ENCODE measurements around the gene NMNAT1. TPM values are rescaled to one million over a fixed set of nuclear protein-coding genes. Genes with fewer than 3 reads are reported as not detected.
"Not testable (repeated sequence)": the region's sequence is repeated elsewhere in the genome, so short reads cannot be mapped to it uniquely, and the experiment has no call there.

NMNAT1 gene
- total RNA-seq, 1 donor from 2014 or later = 7.0 TPM

GRCh38 chr1:10014016-10014415, 70.7 kb downstream of the NMNAT1 start:
- no peak overlapping the region for H3K27ac Mint-ChIP-seq (ENCODE audit: unreplicated experiment)
- peaks cover 6% of the 10 kb centered on the region for H3K4me1 Mint-ChIP-seq (ENCODE audit: low read depth, unreplicated experiment)
- no peaks in the 10 kb centered on the region for H3K9me3 Mint-ChIP-seq (ENCODE audit: unreplicated experiment)
- no peaks in the 10 kb centered on the region for H3K36me3 Mint-ChIP-seq (ENCODE audit: unreplicated experiment)
- no peak overlapping the region for H3K4me3 Mint-ChIP-seq (ENCODE audit: unreplicated experiment)
- no peak for TF ChIP-seq CTCF (IDR thresholded peaks at IDR 0.05; ENCODE audit: partially characterized antibody, unreplicated experiment)
- no peaks in the 10 kb centered on the region for H3K27me3 Mint-ChIP-seq (ENCODE audit: unreplicated experiment)
- DNase-seq = no peak

- H3K36me3 Mint-ChIP-seq (ENCODE audit: unreplicated experiment) = no peaks in the 10 kb centered on the region
- no peak for DNase-seq
- no peak overlapping the region for H3K4me3 Mint-ChIP-seq (ENCODE audit: unreplicated experiment)
- no peak overlapping the region for H3K27ac Mint-ChIP-seq (ENCODE audit: unreplicated experiment)
- H3K27me3 Mint-ChIP-seq (ENCODE audit: unreplicated experiment) = no peaks in the 10 kb centered on the region
- H3K4me1 Mint-ChIP-seq (ENCODE audit: low read depth, unreplicated experiment) = peaks cover 6% of the 10 kb centered on the region
- no peaks in the 10 kb centered on the region for H3K9me3 Mint-ChIP-seq (ENCODE audit: unreplicated experiment)
- no peak for TF ChIP-seq CTCF (IDR thresholded peaks at IDR 0.05; ENCODE audit: partially characterized antibody, unreplicated experiment)
Observed at GRCh38 chr1:10019561-10019960, 76.3 kb downstream of the NMNAT1 start.

GRCh38 chr1:10020086-10020485, 76.8 kb downstream of the NMNAT1 start:
- Mint-ChIP-seq H3K4me3 (ENCODE audit: unreplicated experiment) (no peak overlapping the region), H3K27ac (ENCODE audit: unreplicated experiment) (no peak overlapping the region), H3K4me1 (ENCODE audit: low read depth, unreplicated experiment) (peaks cover 6% of the 10 kb centered on the region), H3K36me3 (ENCODE audit: unreplicated experiment) (no peaks in the 10 kb centered on the region), H3K9me3 (ENCODE audit: unreplicated experiment) (no peaks in the 10 kb centered on the region), H3K27me3 (ENCODE audit: unreplicated experiment) (no peaks in the 10 kb centered on the region)
- TF ChIP-seq CTCF (IDR thresholded peaks at IDR 0.05; ENCODE audit: partially characterized antibody, unreplicated experiment) = no peak
- no peak for DNase-seq

GRCh38 chr1:10020678-10021077, 77.4 kb downstream of the NMNAT1 start:
- H3K27ac Mint-ChIP-seq (ENCODE audit: unreplicated experiment); H3K4me3 Mint-ChIP-seq (ENCODE audit: unreplicated experiment): not testable (repeated sequence)

GRCh38 chr1:10021992-10022391, 78.7 kb downstream of the NMNAT1 start:
- DNase-seq; H3K27ac Mint-ChIP-seq (ENCODE audit: unreplicated experiment); H3K36me3 Mint-ChIP-seq (ENCODE audit: unreplicated experiment); H3K27me3 Mint-ChIP-seq (ENCODE audit: unreplicated experiment); H3K9me3 Mint-ChIP-seq (ENCODE audit: unreplicated experiment); H3K4me3 Mint-ChIP-seq (ENCODE audit: unreplicated experiment); H3K4me1 Mint-ChIP-seq (ENCODE audit: low read depth, unreplicated experiment): not testable (repeated sequence)

More at GRCh38 chr1:10020678-10021077, 77.4 kb downstream of the NMNAT1 start:
- H3K27me3 Mint-ChIP-seq (ENCODE audit: unreplicated experiment); H3K9me3 Mint-ChIP-seq (ENCODE audit: unreplicated experiment); H3K36me3 Mint-ChIP-seq (ENCODE audit: unreplicated experiment); H3K4me1 Mint-ChIP-seq (ENCODE audit: low read depth, unreplicated experiment); DNase-seq: not testable (repeated sequence)

GRCh38 chr1:10022656-10023055, 79.4 kb downstream of the NMNAT1 start:
- H3K27me3 Mint-ChIP-seq (ENCODE audit: unreplicated experiment) = no peaks in the 10 kb centered on the region
- H3K9me3 Mint-ChIP-seq (ENCODE audit: unreplicated experiment) = no peaks in the 10 kb centered on the region
- no peak for DNase-seq
- H3K27ac Mint-ChIP-seq (ENCODE audit: unreplicated experiment) = no peak overlapping the region
- H3K36me3 Mint-ChIP-seq (ENCODE audit: unreplicated experiment) = no peaks in the 10 kb centered on the region
- no peak for TF ChIP-seq CTCF (IDR thresholded peaks at IDR 0.05; ENCODE audit: partially characterized antibody, unreplicated experiment)
- H3K4me1 Mint-ChIP-seq (ENCODE audit: low read depth, unreplicated experiment) = no peaks in the 10 kb centered on the region
- no peak overlapping the region for H3K4me3 Mint-ChIP-seq (ENCODE audit: unreplicated experiment)

Measured in glutamatergic neuron (in vitro differentiated cells).